Neural cell (in vitro differentiated cells): Measurements from ENCODE around the gene RGL3. TPM values are rescaled to one million over a fixed set of nuclear protein-coding genes. Genes with fewer than 3 reads are reported as not detected.

ENCODE experiments used
- H2AFZ ChIP-seq: fragments of 200-600, 300-800 bp; sonication (generic), shearing (Covaris generic); 2 replicates; pipeline ENCODE4 v1.6.0; 2014; ENCODE audit warnings: low read depth, mild to moderate bottlenecking, antibody characterized with exemption, low read length, moderate library complexity
- H3F3A ChIP-seq: fragments of 200-600 bp; shearing (Covaris generic); 2 replicates; pipeline ENCODE4 v1.6.1; 2016; ENCODE audit warnings: mild to moderate bottlenecking, moderate library complexity, mixed read lengths, antibody characterized with exemption, low read length; ENCODE audit not compliant: insufficient read depth, poor library complexity, severe bottlenecking
- H3K27ac ChIP-seq: fragments of 200-600, 300-800 bp; sonication (generic), shearing (Covaris generic); 2 replicates; pipeline ENCODE4 v1.5.1; 2014; ENCODE audit warnings: mild to moderate bottlenecking, low read length, moderate library complexity
- H3K27me3 ChIP-seq: fragments of 300-800, 200-600 bp; sonication (generic), shearing (Covaris generic); 2 replicates; pipeline ENCODE4 v1.6.0; 2014; ENCODE audit warnings: mild to moderate bottlenecking, low read depth, low read length, moderate library complexity; ENCODE audit not compliant: insufficient read depth
- H3K36me3 ChIP-seq: fragments of 300-800, 200-600 bp; sonication (generic), shearing (Covaris generic); 2 replicates; pipeline ENCODE4 v1.5.1; 2014; ENCODE audit warnings: mild to moderate bottlenecking, antibody characterized with exemption, low read length, moderate library complexity; ENCODE audit not compliant: insufficient read depth
- H3K4me2 ChIP-seq: fragments of 300-800, 200-600 bp; sonication (generic), shearing (Covaris generic); 2 replicates; pipeline ENCODE4 v1.6.0; 2014; ENCODE audit warnings: mild to moderate bottlenecking, low read length
- H3K4me3 ChIP-seq: fragments of 300-800, 200-600 bp; sonication (generic), shearing (Covaris generic); 2 replicates; pipeline ENCODE4 v1.5.1; 2014; ENCODE audit warnings: mild to moderate bottlenecking, low read length, moderate library complexity
- H3K79me2 ChIP-seq: fragments of 200-600 bp; shearing (Covaris generic); replicated peaks from 2 replicates; pipeline ENCODE4 v1.6.0; 2014; ENCODE audit warnings: mild to moderate bottlenecking, low read length, moderate library complexity; ENCODE audit not compliant: insufficient read depth
- H3K9ac ChIP-seq: fragments of 300-800, 200-600 bp; sonication (generic), shearing (Covaris generic); 2 replicates; pipeline ENCODE4 v1.6.1; 2016; ENCODE audit warnings: mild to moderate bottlenecking, low read length, mixed read lengths
- H3K9me2 ChIP-seq: fragments of 200-600 bp; shearing (Covaris generic); 2 replicates; pipeline ENCODE4 v1.6.1; 2016; ENCODE audit warnings: mild to moderate bottlenecking, low read length, mixed read lengths; ENCODE audit not compliant: insufficient read depth
- H3K9me3 ChIP-seq: fragments of 200-600, 300-800 bp; sonication (generic), shearing (Covaris generic); 2 replicates; pipeline ENCODE4 v1.6.1; 2016; ENCODE audit warnings: mild to moderate bottlenecking, mixed run types, low read length, moderate library complexity, mixed read lengths
- H4K20me1 ChIP-seq: fragments of 200-600 bp; shearing (Covaris generic); 2 replicates; pipeline ENCODE4 v1.6.1; 2016; ENCODE audit warnings: mild to moderate bottlenecking, mixed run types; ENCODE audit not compliant: insufficient read depth
- CTCF ChIP-seq: fragments of 450-650 bp; IDR thresholded peaks from 2 replicates; pipeline ENCODE4 v1.5.1; 2014; ENCODE audit warnings: antibody characterized with exemption, mild to moderate bottlenecking, moderate library complexity; ENCODE audit not compliant: poor library complexity, severe bottlenecking
- EP300 ChIP-seq: fragments of 450-650 bp; conservative IDR thresholded peaks from 2 replicates; pipeline ENCODE4 v1.6.1; 2014; ENCODE audit warnings: antibody characterized with exemption, mild to moderate bottlenecking, moderate library complexity; ENCODE audit not compliant: poor library complexity, severe bottlenecking
- EZH2 ChIP-seq: fragments of 200-600, 300-800 bp; shearing (Covaris generic), sonication (generic); IDR thresholded peaks from 2 replicates; pipeline ENCODE4 v1.6.1; 2014; ENCODE audit warnings: antibody characterized with exemption, low read length, borderline replicate concordance, mild to moderate bottlenecking; ENCODE audit not compliant: insufficient read depth, poor library complexity, severe bottlenecking
- MXI1 ChIP-seq: fragments of 450-650 bp; conservative IDR thresholded peaks from 2 replicates; pipeline ENCODE4 v1.6.1; 2014; ENCODE audit warnings: antibody characterized with exemption, mild to moderate bottlenecking; ENCODE audit not compliant: poor library complexity, severe bottlenecking
- POLR2AphosphoS5 ChIP-seq: IDR thresholded peaks from 2 replicates; pipeline ENCODE4 v1.6.1; 2012
- RAD21 ChIP-seq: fragments of 450-650 bp; conservative IDR thresholded peaks from 2 replicates; pipeline ENCODE4 v1.6.1; 2014; ENCODE audit warnings: antibody characterized with exemption, mild to moderate bottlenecking, moderate library complexity
- REST ChIP-seq: IDR thresholded peaks from 2 replicates; pipeline ENCODE4 v1.6.1; 2012; ENCODE audit warnings: borderline replicate concordance
- SMC3 ChIP-seq: fragments of 450-650 bp; conservative IDR thresholded peaks from 2 replicates; pipeline ENCODE4 v1.6.1; 2014; ENCODE audit warnings: antibody characterized with exemption, mild to moderate bottlenecking, moderate library complexity; ENCODE audit not compliant: poor library complexity
- TAF1 ChIP-seq: IDR thresholded peaks from 2 replicates; pipeline ENCODE4 v1.6.1; 2012; ENCODE audit warnings: low read depth
- polyA plus RNA-seq: library from polyadenylated mRNA; depleted of rRNA; stranded (reverse); fragments of >200 nt; gene quantifications from 2 replicates; pipeline ENCODE4 v1.2.3, GENCODE V29; 2014

RGL3 gene
- polyA plus RNA-seq, 1 donor from 2014 or later = not detected

GRCh38 chr19:11414544-11414943, 4.6 kb downstream of the RGL3 start:
- TF ChIP-seq EZH2 (no peak), MXI1 (no peak), REST (no peak), EP300 (no peak), RAD21 (no peak), CTCF (no peak), TAF1 (no peak)

DNA sequence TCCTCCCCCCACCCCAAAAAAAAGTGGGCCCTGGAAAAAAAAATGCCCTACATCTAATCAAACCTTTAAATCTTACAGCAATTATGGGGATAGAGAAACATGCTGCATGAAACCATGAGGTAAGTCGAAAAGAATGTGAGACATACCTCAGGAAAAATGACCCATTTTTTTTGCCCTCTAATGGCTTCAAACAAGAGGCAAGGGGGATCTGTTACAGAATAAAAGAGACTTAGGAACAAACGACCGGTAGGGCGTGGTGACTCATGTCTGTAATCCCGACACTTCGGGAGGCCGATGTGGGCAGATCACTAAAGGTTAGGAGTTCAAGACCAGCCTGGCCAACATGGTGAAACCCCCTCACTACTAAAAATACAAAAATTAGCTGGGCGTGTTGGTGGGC, 8.4 kb downstream of the RGL3 start:
- Histone ChIP-seq H3K9me3 (no peaks in the 10 kb centered on the region), H3K27me3 (no peaks in the 10 kb centered on the region), H3K9ac (no peak overlapping the region), H3F3A (no peaks in the 10 kb centered on the region), H3K9me2 (no peaks in the 10 kb centered on the region), H3K4me2 (no peak overlapping the region), H3K79me2 (no peaks in the 10 kb centered on the region), H3K27ac (no peak overlapping the region), H4K20me1 (no peaks in the 10 kb centered on the region), H2AFZ (no peak overlapping the region), H3K4me3 (no peak overlapping the region), H3K36me3 (no peaks in the 10 kb centered on the region)
- TF ChIP-seq EZH2 = no peak
- TF ChIP-seq RAD21 = no peak
- no peak for TF ChIP-seq REST
- no peak for TF ChIP-seq SMC3
- no peak for TF ChIP-seq POLR2AphosphoS5
- no peak for TF ChIP-seq MXI1
- no peak for TF ChIP-seq TAF1
- no peak for TF ChIP-seq EP300
- TF ChIP-seq CTCF = no peak

More at GRCh38 chr19:11414544-11414943, 4.6 kb downstream of the RGL3 start:
- H3K9me3 ChIP-seq = no peaks in the 10 kb centered on the region
- H2AFZ ChIP-seq = no peak overlapping the region
- no peaks in the 10 kb centered on the region for H3K36me3 ChIP-seq
- H3K4me2 ChIP-seq = no peak overlapping the region
- H4K20me1 ChIP-seq = no peaks in the 10 kb centered on the region
- no peak overlapping the region for H3K9ac ChIP-seq
- peaks cover 33% of the 10 kb centered on the region for H3K27me3 ChIP-seq
- H3K27ac ChIP-seq = no peak overlapping the region
- H3F3A ChIP-seq = no peaks in the 10 kb centered on the region
- no peaks in the 10 kb centered on the region for H3K9me2 ChIP-seq
- no peaks in the 10 kb centered on the region for H3K79me2 ChIP-seq
- no peak overlapping the region for H3K4me3 ChIP-seq
